CD14-positive monocyte (primary cell): ENCODE measurements around the gene PPP4R1. TPM values are rescaled to one million over a fixed set of nuclear protein-coding genes. Genes with fewer than 3 reads are reported as not detected.

Experiments
- DNase-seq, 3 donors: peaks; one replicate each; pipeline ENCODE4 v3.0.0-alpha.2; 2011 to 2022
- H2AFZ ChIP-seq: 2 replicates; pipeline ENCODE4 v1.6.0; 2012; ENCODE audit warnings: mild to moderate bottlenecking, low read depth, low read length, inconsistent platforms; ENCODE audit not compliant: insufficient read depth, poor library complexity, severe bottlenecking
- H3K27ac ChIP-seq, 2 donors: 1 replicate in 1 of 2; 2 replicates in 1 of 2; pipeline ENCODE4 v1.5.1; 2012 to 2013; ENCODE audit warnings: low read length in 2 of 2, control low read depth in 1 of 2, inconsistent platforms in 1 of 2, low read depth in 1 of 2, mild to moderate bottlenecking in 1 of 2
- H3K27me3 ChIP-seq, 2 donors: one replicate each; pipeline versions ENCODE4 v1.6.0 to v1.6.1; 2011 to 2013; ENCODE audit warnings: low read length in 2 of 2; ENCODE audit not compliant: control insufficient read depth in 2 of 2, insufficient read depth in 2 of 2
- H3K36me3 ChIP-seq, 2 donors: replicated peaks in 1 of 2; 1 replicate in 1 of 2; 2 replicates in 1 of 2; pipeline versions ENCODE4 v1.5.1 to v1.6.1; 2012 to 2013; ENCODE audit warnings: low read length in 2 of 2, control low read depth in 1 of 2, inconsistent platforms in 1 of 2, mild to moderate bottlenecking in 1 of 2; ENCODE audit not compliant: insufficient read depth in 2 of 2, control insufficient read depth in 1 of 2
- H3K4me1 ChIP-seq, 2 donors: 1 replicate in 1 of 2; 2 replicates in 1 of 2; pipeline versions ENCODE4 v1.5.1 to v1.6.1; 2012 to 2013; ENCODE audit warnings: low read length in 2 of 2, control low read depth in 1 of 2, inconsistent platforms in 1 of 2, mild to moderate bottlenecking in 1 of 2, moderate library complexity in 1 of 2; ENCODE audit not compliant: insufficient read depth in 2 of 2, control insufficient read depth in 1 of 2
- H3K4me2 ChIP-seq: replicated peaks from 2 replicates; pipeline ENCODE3; 2012; ENCODE audit warnings: low read length, moderate library complexity, mild to moderate bottlenecking; ENCODE audit not compliant: poor library complexity, severe bottlenecking; ENCODE audit errors: extremely low read depth
- H3K4me3 ChIP-seq, 3 experiments: fragments of 200-600 bp in 1 of 3; sonication (generic) in 1 of 3; replicated peaks in 1 of 3; 1 replicate in 2 of 3; 2 replicates in 1 of 3; pipeline ENCODE4 v1.5.1; 2011 to 2013; ENCODE audit warnings: low read length in 3 of 3, mild to moderate bottlenecking in 3 of 3, control low read depth in 2 of 3, low read depth in 2 of 3, inconsistent platforms in 1 of 3, moderate library complexity in 1 of 3
- H3K79me2 ChIP-seq: 2 replicates; pipeline ENCODE4 v1.6.0; 2012; ENCODE audit warnings: mild to moderate bottlenecking, control low read depth, inconsistent platforms, low read length, moderate library complexity; ENCODE audit not compliant: insufficient read depth
- H3K9ac ChIP-seq: 2 replicates; pipeline ENCODE4 v1.6.0; 2017; ENCODE audit warnings: low read length, mild to moderate bottlenecking; ENCODE audit not compliant: insufficient read depth, poor library complexity, severe bottlenecking
- H3K9me3 ChIP-seq, 2 donors: replicated peaks in 1 of 2; 1 replicate in 1 of 2; 2 replicates in 1 of 2; pipeline versions ENCODE4 v1.5.1 to v1.6.1; 2012 to 2013; ENCODE audit warnings: low read length in 2 of 2, control low read depth in 1 of 2; ENCODE audit not compliant: control insufficient read depth in 1 of 2, insufficient read depth in 1 of 2
- H4K20me1 ChIP-seq: 2 replicates; pipeline ENCODE4 v1.6.0; 2012; ENCODE audit warnings: mild to moderate bottlenecking, low read length, control low read depth, moderate library complexity; ENCODE audit not compliant: insufficient read depth
- H3K27ac Mint-ChIP-seq, 7 donors: one replicate each; pipeline ENCODE4 v1.8.0; 2020; ENCODE audit warnings: mild to moderate bottlenecking in 7 of 7, mixed read lengths in 7 of 7, moderate library complexity in 6 of 7, inconsistent platforms in 2 of 7
- H3K27me3 Mint-ChIP-seq, 3 donors: one replicate each; pipeline ENCODE4 v1.8.0; 2021 to 2022; ENCODE audit warnings: low read depth in 3 of 3, mild to moderate bottlenecking in 3 of 3, mixed read lengths in 3 of 3, moderate library complexity in 3 of 3, inconsistent platforms in 1 of 3
- H3K36me3 Mint-ChIP-seq, 2 donors: one replicate each; pipeline ENCODE4 v1.8.0; 2020; ENCODE audit warnings: mixed read lengths in 2 of 2, inconsistent platforms in 1 of 2, mild to moderate bottlenecking in 1 of 2
- H3K4me1 Mint-ChIP-seq: one replicate; pipeline ENCODE4 v1.8.0; 2020; ENCODE audit warnings: mild to moderate bottlenecking, mixed read lengths
- H3K4me3 Mint-ChIP-seq, 2 donors: one replicate each; pipeline ENCODE4 v1.8.0; 2020; ENCODE audit warnings: mild to moderate bottlenecking in 2 of 2, mixed read lengths in 2 of 2, moderate library complexity in 1 of 2
- H3K9me3 Mint-ChIP-seq, 7 donors: one replicate each; pipeline ENCODE4 v1.8.0; 2020 to 2022; ENCODE audit warnings: mixed read lengths in 7 of 7, mild to moderate bottlenecking in 6 of 7, moderate library complexity in 6 of 7, inconsistent platforms in 2 of 7
- WGBS: methylation state at CpG from one replicate; pipeline ENCODE4 v1.1.5; 2013; ENCODE audit warnings: missing lambda C conversion rate; ENCODE audit not compliant: insufficient coverage; 5-methylcytosine and 5-hydroxymethylcytosine counted together
- intact Hi-C, 2 donors: fragments of 100-400 bp; cut with micrococcal nuclease; formaldehyde crosslinking; loops; one replicate each; pipeline versions ENCODE4 v1.15.0 to v1.15.1; 2023
- polyA plus RNA-seq, 3 donors: library from polyadenylated mRNA; depleted of rRNA in 1 of 3; unstranded in 2 of 3; stranded (reverse) in 1 of 3; fragments of 300-500 nt in 2 of 3; fragments of >200 nt in 1 of 3; fragmentation: Illumina TruSeq in 2 of 3; gene quantifications; 1 replicate in 2 of 3; 2 replicates in 1 of 3; pipeline ENCODE4 v1.2.3, GENCODE V29; 2012 to 2021
- TF ChIP-seq, protein P1 (sequence below): fragments of 200-600 bp; IDR thresholded peaks from one replicate; pipeline ENCODE4 v1.8.0; 2022; ENCODE audit warnings: antibody characterized with exemption, mild to moderate bottlenecking

Gene PPP4R1
- polyA plus RNA-seq, 3 donors: 22.0 to 45.3 (median 24.6) TPM

DNA sequence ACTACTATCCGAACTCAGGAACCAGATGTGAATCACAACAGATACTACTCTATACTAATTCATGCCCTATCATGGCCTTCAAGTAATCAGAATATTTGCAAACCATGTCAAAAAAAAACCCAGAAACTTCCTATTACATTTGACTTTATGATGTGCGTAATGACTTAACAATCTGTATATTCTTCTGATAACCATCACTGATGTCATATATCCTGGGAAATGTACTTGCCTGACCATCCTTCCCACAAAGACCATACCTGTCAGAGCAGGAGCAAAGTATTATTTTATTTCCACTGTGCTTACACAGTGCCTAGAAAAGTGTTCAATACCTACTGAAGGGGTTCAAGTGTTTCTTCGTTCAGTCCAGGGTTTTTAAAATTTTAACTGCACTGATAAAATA, 27.5 kb downstream of the PPP4R1 start:
- no peaks in the 10 kb centered on the region for H3K9me3 Mint-ChIP-seq
- intact Hi-C loops: no loop called here
- peaks cover 70 to 85% of the 10 kb centered on the region in 2 donors for H3K36me3 Mint-ChIP-seq

DNA sequence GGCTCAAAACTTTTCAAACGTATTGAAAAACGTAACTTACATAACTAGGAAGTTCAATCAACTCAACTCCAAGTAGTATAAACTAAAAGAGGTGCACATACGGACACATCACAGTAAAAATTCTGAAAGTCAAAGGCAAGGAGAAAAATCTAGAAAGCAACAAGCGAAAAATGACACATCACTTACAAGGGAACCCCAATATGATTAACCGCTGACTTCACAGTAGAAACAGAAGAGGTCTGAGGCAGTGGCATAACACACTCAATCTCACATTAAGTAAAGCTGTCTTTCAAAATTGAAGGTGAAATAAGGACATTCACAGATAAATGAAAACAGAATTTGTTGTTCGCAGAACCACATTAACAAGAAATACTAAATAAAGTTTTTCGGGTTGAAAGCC, 32.7 kb downstream of the PPP4R1 start:
- H3K79me2 ChIP-seq: peaks cover 14% of the 10 kb centered on the region
- H3K4me1 ChIP-seq: no peaks in the 10 kb centered on the region
- WGBS: no CpG with 5 or more reads among the region's 7 CpGs
- no peak overlapping the region for H3K4me3 ChIP-seq
- H3K36me3 Mint-ChIP-seq: peaks cover 67 to 83% of the 10 kb centered on the region in 2 donors
- H3K9ac ChIP-seq: no peak overlapping the region
- TF ChIP-seq, protein P1, sequence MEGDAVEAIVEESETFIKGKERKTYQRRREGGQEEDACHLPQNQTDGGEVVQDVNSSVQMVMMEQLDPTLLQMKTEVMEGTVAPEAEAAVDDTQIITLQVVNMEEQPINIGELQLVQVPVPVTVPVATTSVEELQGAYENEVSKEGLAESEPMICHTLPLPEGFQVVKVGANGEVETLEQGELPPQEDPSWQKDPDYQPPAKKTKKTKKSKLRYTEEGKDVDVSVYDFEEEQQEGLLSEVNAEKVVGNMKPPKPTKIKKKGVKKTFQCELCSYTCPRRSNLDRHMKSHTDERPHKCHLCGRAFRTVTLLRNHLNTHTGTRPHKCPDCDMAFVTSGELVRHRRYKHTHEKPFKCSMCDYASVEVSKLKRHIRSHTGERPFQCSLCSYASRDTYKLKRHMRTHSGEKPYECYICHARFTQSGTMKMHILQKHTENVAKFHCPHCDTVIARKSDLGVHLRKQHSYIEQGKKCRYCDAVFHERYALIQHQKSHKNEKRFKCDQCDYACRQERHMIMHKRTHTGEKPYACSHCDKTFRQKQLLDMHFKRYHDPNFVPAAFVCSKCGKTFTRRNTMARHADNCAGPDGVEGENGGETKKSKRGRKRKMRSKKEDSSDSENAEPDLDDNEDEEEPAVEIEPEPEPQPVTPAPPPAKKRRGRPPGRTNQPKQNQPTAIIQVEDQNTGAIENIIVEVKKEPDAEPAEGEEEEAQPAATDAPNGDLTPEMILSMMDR: no peak
- intact Hi-C loops: no loop called here
- no peak overlapping the region for H2AFZ ChIP-seq
- peaks cover 0 to 2% (median 0%) of the 10 kb centered on the region in 7 donors for H3K9me3 Mint-ChIP-seq
- H3K4me3 Mint-ChIP-seq: no peak overlapping the region
- no peaks in the 10 kb centered on the region for H3K27me3 ChIP-seq
- H3K27ac Mint-ChIP-seq: no peak overlapping the region
- H3K27ac ChIP-seq: no peak overlapping the region
- H3K4me2 ChIP-seq: no peak overlapping the region
- H3K27me3 Mint-ChIP-seq: no peaks in the 10 kb centered on the region
- H3K4me1 Mint-ChIP-seq: no peaks in the 10 kb centered on the region
- peaks cover 73 to 96% of the 10 kb centered on the region in 2 donors for H3K36me3 ChIP-seq
- no peak for DNase-seq
- H4K20me1 ChIP-seq: peaks cover 12% of the 10 kb centered on the region
- no peaks in the 10 kb centered on the region for H3K9me3 ChIP-seq

More for the DNA sequence above, 27.5 kb downstream of the PPP4R1 start:
- Histone ChIP-seq H3K79me2 (peaks cover 11% of the 10 kb centered on the region), H2AFZ (no peak overlapping the region), H3K36me3 (peaks cover 77 to 97% of the 10 kb centered on the region in 2 donors), H4K20me1 (peaks cover 16% of the 10 kb centered on the region), H3K27me3 (no peaks in the 10 kb centered on the region), H3K9me3 (no peaks in the 10 kb centered on the region), H3K4me2 (no peak overlapping the region), H3K9ac (no peak overlapping the region), H3K27ac (no peak overlapping the region), H3K4me3 (no peak overlapping the region), H3K4me1 (no peaks in the 10 kb centered on the region)
- WGBS: no CpG with 5 or more reads among the region's 3 CpGs
- no peak for DNase-seq
- no peaks in the 10 kb centered on the region for H3K27me3 Mint-ChIP-seq
- no peak overlapping the region for H3K4me3 Mint-ChIP-seq
- no peak overlapping the region for H3K27ac Mint-ChIP-seq
- no peaks in the 10 kb centered on the region for H3K4me1 Mint-ChIP-seq
- TF ChIP-seq, protein P1: no peak
